ENCODE data around the gene LAMA3. TPM values are rescaled to one million over a fixed set of nuclear protein-coding genes. Genes with fewer than 3 reads are reported as not detected.

The LAMA3 gene
- polyA plus RNA-seq, 1 donor from 2014 or later = 3.4 TPM

DNA sequence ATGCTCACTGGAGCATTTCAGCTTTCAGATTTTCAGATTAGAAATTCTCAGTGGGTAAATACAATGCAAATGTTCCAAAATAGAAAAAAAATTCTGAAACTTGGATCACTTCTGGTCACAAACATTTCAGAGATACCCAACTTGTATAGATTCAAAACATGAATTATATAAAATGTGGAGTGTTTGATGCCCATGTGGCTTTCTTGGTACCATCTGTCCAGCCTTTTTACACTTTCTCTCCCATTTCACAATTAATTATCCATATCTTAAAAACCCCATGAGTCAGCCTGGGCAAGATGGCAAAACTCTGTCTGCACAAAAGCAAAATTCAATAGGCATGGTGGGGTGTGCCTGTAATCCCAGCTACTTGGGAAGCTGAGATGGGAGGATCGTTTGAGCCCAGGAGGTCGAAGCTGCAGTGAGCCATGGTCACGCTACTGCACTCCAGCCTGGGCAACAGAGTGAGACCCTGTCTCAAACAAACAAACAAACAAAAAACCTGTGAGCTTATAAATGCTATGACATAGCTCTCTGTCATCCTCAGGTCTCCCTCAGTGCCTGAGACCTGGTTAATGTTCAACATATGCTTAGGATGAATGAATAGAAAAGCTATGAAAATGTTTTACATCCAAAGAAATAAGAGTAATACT is 179.0 kb downstream of the LAMA3 start:
- TF ChIP-seq, protein P1, sequence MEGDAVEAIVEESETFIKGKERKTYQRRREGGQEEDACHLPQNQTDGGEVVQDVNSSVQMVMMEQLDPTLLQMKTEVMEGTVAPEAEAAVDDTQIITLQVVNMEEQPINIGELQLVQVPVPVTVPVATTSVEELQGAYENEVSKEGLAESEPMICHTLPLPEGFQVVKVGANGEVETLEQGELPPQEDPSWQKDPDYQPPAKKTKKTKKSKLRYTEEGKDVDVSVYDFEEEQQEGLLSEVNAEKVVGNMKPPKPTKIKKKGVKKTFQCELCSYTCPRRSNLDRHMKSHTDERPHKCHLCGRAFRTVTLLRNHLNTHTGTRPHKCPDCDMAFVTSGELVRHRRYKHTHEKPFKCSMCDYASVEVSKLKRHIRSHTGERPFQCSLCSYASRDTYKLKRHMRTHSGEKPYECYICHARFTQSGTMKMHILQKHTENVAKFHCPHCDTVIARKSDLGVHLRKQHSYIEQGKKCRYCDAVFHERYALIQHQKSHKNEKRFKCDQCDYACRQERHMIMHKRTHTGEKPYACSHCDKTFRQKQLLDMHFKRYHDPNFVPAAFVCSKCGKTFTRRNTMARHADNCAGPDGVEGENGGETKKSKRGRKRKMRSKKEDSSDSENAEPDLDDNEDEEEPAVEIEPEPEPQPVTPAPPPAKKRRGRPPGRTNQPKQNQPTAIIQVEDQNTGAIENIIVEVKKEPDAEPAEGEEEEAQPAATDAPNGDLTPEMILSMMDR (IDR thresholded peaks at IDR 0.05; ENCODE audit: poor library complexity, severe bottlenecking) = no peak
- TF ChIP-seq POLR2AphosphoS5 (IDR thresholded peaks at IDR 0.05) (no peak), MXI1 (conservative IDR thresholded peaks at IDR 0.05; ENCODE audit: poor library complexity, severe bottlenecking) (no peak), EP300 (conservative IDR thresholded peaks at IDR 0.05; ENCODE audit: poor library complexity, severe bottlenecking) (no peak), EZH2 (IDR thresholded peaks at IDR 0.05; ENCODE audit: borderline replicate concordance, insufficient read depth, low read length, poor library complexity, severe bottlenecking) (no peak), TAF1 (IDR thresholded peaks at IDR 0.05; ENCODE audit: low read depth) (no peak), RAD21 (conservative IDR thresholded peaks at IDR 0.05) (no peak), SMC3 (conservative IDR thresholded peaks at IDR 0.05; ENCODE audit: poor library complexity) (no peak)
- TF ChIP-seq, protein P2, sequence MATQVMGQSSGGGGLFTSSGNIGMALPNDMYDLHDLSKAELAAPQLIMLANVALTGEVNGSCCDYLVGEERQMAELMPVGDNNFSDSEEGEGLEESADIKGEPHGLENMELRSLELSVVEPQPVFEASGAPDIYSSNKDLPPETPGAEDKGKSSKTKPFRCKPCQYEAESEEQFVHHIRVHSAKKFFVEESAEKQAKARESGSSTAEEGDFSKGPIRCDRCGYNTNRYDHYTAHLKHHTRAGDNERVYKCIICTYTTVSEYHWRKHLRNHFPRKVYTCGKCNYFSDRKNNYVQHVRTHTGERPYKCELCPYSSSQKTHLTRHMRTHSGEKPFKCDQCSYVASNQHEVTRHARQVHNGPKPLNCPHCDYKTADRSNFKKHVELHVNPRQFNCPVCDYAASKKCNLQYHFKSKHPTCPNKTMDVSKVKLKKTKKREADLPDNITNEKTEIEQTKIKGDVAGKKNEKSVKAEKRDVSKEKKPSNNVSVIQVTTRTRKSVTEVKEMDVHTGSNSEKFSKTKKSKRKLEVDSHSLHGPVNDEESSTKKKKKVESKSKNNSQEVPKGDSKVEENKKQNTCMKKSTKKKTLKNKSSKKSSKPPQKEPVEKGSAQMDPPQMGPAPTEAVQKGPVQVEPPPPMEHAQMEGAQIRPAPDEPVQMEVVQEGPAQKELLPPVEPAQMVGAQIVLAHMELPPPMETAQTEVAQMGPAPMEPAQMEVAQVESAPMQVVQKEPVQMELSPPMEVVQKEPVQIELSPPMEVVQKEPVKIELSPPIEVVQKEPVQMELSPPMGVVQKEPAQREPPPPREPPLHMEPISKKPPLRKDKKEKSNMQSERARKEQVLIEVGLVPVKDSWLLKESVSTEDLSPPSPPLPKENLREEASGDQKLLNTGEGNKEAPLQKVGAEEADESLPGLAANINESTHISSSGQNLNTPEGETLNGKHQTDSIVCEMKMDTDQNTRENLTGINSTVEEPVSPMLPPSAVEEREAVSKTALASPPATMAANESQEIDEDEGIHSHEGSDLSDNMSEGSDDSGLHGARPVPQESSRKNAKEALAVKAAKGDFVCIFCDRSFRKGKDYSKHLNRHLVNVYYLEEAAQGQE (IDR thresholded peaks at IDR 0.05; ENCODE audit: borderline replicate concordance) = no peak
- Histone ChIP-seq H3K4me2 (ENCODE audit: low read length) (no peak overlapping the region), H4K20me1 (ENCODE audit: insufficient read depth) (no peaks in the 10 kb centered on the region), H3K79me2 (replicated peaks; ENCODE audit: insufficient read depth, low read length) (no peaks in the 10 kb centered on the region), H3K36me3 (ENCODE audit: insufficient read depth, low read length) (no peaks in the 10 kb centered on the region), H3K9ac (ENCODE audit: low read length) (no peak overlapping the region), H3F3A (ENCODE audit: insufficient read depth, low read length, poor library complexity, severe bottlenecking) (no peaks in the 10 kb centered on the region), H3K4me3 (ENCODE audit: low read length) (no peak overlapping the region), H3K27ac (ENCODE audit: low read length) (no peak overlapping the region), H2AFZ (ENCODE audit: low read depth, low read length) (no peak overlapping the region), H3K9me2 (ENCODE audit: insufficient read depth, low read length) (no peaks in the 10 kb centered on the region), H3K9me3 (ENCODE audit: low read length) (no peaks in the 10 kb centered on the region), H3K27me3 (ENCODE audit: insufficient read depth, low read depth, low read length) (no peaks in the 10 kb centered on the region)

DNA sequence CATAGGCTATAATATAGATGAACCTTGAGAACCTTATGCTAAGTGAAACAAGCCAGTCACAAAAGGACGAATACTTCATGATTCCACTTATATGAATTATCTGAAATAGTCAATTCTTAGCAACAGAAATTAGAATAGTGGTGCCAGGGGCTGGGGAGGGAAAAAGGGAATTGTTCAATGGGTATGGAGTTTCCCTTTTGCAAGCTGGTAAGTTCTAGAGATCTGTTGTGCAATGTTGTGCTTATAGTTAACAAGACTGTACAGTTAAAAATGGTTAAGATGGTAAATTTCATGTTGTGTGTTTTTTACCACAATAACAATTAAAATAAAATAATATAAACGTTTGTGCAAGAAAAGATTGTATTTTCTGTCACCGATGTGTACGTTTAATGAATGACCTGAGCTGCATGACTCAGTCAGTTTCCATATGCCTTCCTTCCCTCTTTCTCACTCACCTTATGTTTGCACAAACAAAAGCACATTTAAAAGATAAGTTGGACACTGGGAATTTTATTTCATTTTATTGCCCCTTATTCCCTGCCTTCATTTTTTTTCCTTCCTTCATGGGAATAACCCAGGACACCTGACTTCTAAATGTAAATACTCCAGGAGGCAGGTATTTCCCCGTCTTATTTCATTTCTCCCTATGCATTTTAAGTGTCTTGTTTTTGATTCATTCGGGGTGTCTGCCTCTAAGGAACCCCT is 181.6 kb downstream of the LAMA3 start:
- no peaks in the 10 kb centered on the region for H3K27me3 ChIP-seq (ENCODE audit: insufficient read depth, low read depth, low read length)
- no peaks in the 10 kb centered on the region for H3K36me3 ChIP-seq (ENCODE audit: insufficient read depth, low read length)
- no peak for TF ChIP-seq POLR2AphosphoS5 (IDR thresholded peaks at IDR 0.05)
- TF ChIP-seq, protein P2 (IDR thresholded peaks at IDR 0.05; ENCODE audit: borderline replicate concordance) = no peak
- TF ChIP-seq TAF1 (IDR thresholded peaks at IDR 0.05; ENCODE audit: low read depth) = no peak
- no peak overlapping the region for H3K4me2 ChIP-seq (ENCODE audit: low read length)
- no peaks in the 10 kb centered on the region for H3K9me2 ChIP-seq (ENCODE audit: insufficient read depth, low read length)
- no peak overlapping the region for H3K4me3 ChIP-seq (ENCODE audit: low read length)
- no peaks in the 10 kb centered on the region for H3K9me3 ChIP-seq (ENCODE audit: low read length)
- no peak overlapping the region for H2AFZ ChIP-seq (ENCODE audit: low read depth, low read length)
- H3K27ac ChIP-seq (ENCODE audit: low read length) = no peak overlapping the region
- no peaks in the 10 kb centered on the region for H3F3A ChIP-seq (ENCODE audit: insufficient read depth, low read length, poor library complexity, severe bottlenecking)
- H3K9ac ChIP-seq (ENCODE audit: low read length) = no peak overlapping the region
- no peaks in the 10 kb centered on the region for H4K20me1 ChIP-seq (ENCODE audit: insufficient read depth)
- no peaks in the 10 kb centered on the region for H3K79me2 ChIP-seq (replicated peaks; ENCODE audit: insufficient read depth, low read length)
